Measurements from ENCODE around the gene PCDH9. TPM values are rescaled to one million over a fixed set of nuclear protein-coding genes. Genes with fewer than 3 reads are reported as not detected.

Gene PCDH9
- total and polyA plus RNA-seq, 9 donors: 0.18 to 6.5 (median 1.3) TPM

DNA sequence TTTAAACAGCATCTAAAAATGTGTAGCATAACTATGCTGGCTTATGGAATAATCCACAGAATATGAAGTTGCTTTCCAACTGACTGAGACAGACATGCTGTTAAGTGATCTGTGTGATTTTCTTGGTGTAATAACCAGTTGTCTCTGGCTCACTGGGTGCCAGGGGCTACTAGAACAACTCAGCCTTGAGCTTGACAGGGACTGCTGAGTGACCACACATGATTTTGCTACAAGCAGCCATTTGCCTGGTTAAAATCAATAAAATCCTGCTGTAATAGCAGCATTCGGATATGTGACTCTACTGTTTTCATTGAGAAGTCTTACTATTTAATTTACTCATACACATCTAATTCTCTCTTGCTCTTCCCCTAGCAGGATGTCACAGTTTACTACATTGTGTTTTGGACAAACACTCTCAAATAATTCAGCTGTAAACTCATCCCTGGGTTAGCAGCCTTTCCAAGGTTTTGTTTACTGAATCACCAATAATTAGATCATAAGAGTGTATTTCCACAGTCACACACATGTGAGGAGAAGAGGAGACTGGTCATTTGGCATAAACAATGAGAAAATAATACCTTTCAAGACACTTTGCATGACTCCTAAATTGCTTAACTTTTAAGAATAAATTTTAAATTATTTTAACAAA is 426.2 kb downstream of the PCDH9 start:
- H3K27ac ChIP-seq: no peak overlapping the region
- TF ChIP-seq, protein P1, sequence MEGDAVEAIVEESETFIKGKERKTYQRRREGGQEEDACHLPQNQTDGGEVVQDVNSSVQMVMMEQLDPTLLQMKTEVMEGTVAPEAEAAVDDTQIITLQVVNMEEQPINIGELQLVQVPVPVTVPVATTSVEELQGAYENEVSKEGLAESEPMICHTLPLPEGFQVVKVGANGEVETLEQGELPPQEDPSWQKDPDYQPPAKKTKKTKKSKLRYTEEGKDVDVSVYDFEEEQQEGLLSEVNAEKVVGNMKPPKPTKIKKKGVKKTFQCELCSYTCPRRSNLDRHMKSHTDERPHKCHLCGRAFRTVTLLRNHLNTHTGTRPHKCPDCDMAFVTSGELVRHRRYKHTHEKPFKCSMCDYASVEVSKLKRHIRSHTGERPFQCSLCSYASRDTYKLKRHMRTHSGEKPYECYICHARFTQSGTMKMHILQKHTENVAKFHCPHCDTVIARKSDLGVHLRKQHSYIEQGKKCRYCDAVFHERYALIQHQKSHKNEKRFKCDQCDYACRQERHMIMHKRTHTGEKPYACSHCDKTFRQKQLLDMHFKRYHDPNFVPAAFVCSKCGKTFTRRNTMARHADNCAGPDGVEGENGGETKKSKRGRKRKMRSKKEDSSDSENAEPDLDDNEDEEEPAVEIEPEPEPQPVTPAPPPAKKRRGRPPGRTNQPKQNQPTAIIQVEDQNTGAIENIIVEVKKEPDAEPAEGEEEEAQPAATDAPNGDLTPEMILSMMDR (IDR thresholded peaks at IDR 0.05): no peak
- TF ChIP-seq EP300 (IDR thresholded peaks at IDR 0.05): no peak
- no peak for TF ChIP-seq POLR2A (IDR thresholded peaks at IDR 0.05)
- H3K36me3 ChIP-seq: no peaks in the 10 kb centered on the region
- no peak overlapping the region for H3K4me3 ChIP-seq
- no peaks in the 10 kb centered on the region for H3K27me3 ChIP-seq
- intact Hi-C loops (cut with DNase I): no loop called here
- DNase-seq: no peak
- WGBS, 3 donors: 10 to 34% (median 15%) methylated on average over 1 of the region's 1 CpG
- H3K9me3 ChIP-seq: no peaks in the 10 kb centered on the region
- no peaks in the 10 kb centered on the region for H3K4me1 ChIP-seq (ENCODE audit: insufficient read depth)

DNA sequence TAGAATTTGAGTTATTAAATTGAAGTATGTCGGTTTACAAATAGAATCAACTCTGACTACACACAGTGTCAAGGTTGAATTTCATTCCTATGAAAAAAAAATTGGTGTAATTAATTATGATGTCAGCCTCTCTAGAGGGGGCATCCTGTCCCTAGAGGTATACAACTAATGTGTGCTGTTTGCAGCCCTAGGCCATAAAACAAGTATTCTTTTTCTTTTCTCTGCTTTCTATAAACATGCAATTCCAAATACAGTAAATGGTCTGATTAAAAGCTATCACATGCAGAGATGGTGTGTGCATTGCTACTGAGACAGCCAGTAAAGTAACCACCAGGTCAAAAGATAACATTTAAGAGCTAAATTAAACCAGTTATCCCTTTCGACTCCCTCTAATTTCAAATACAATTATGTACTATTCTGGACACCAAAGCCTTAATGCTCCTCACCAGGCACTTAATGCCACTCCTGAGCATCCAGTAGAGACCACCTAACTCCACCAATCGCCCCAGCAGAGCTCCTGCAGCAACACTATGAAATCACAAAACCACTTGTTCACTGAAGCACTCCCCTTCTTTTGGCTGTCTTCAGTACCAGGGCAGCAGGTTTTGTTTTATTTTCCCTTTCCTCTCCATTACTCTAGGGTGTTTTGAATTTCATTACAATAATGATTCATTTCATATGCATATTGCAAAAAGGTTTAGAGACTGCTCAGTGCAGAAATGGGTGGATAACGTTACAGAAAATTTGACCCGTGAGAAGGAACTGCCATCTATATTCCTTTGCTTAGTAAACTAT is 426.9 kb downstream of the PCDH9 start:
- H3K27ac ChIP-seq: no peak overlapping the region
- H3K9me3 ChIP-seq: no peaks in the 10 kb centered on the region
- no peaks in the 10 kb centered on the region for H3K36me3 ChIP-seq
- TF ChIP-seq EP300 (IDR thresholded peaks at IDR 0.05) (no peak), POLR2A (IDR thresholded peaks at IDR 0.05) (no peak)
- TF ChIP-seq, protein P1 (IDR thresholded peaks at IDR 0.05): no peak
- 39 to 64% (median 45%) methylated on average over 5 of the region's 5 CpGs for WGBS, 3 donors
- DNase-seq: no peak
- H3K4me3 ChIP-seq: no peak overlapping the region
- H3K27me3 ChIP-seq: no peaks in the 10 kb centered on the region
- intact Hi-C loops (cut with DNase I): no loop called here
- no peaks in the 10 kb centered on the region for H3K4me1 ChIP-seq (ENCODE audit: insufficient read depth)

DNA sequence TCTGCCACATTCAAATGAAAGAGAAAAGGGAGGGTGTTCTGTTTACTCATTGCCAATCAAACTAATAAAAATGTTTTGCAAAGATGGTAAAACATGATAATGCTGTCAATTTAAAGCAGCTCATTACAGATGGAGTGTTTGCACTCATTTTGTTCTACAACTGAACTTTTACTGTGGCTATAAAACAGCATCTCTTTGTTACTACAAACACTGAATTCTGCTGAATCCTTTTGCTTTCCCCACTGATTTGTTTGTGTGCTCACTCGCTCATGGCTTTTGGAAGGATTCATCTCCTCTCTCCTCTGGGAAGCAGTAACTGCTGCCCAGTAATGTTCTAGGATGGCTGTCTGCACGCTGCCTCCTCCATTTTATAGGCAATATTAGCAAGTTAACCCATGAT is 434.5 kb downstream of the PCDH9 start:
- Histone ChIP-seq H3K4me3 (no peak overlapping the region), H3K9me3 (no peaks in the 10 kb centered on the region), H3K27me3 (no peaks in the 10 kb centered on the region), H3K27ac (no peak overlapping the region), H3K36me3 (no peaks in the 10 kb centered on the region), H3K4me1 (ENCODE audit: insufficient read depth) (no peaks in the 10 kb centered on the region)
- no peak for DNase-seq
- TF ChIP-seq POLR2A (IDR thresholded peaks at IDR 0.05) (no peak), EP300 (IDR thresholded peaks at IDR 0.05) (no peak)
- TF ChIP-seq, protein P1 (IDR thresholded peaks at IDR 0.05): no peak
- 35 to 78% (median 70%) methylated on average over 2 of the region's 2 CpGs for WGBS, 3 donors
- intact Hi-C loops (cut with DNase I): loop anchor here in 1 of 4 donors (5.0 kb wide), 1 partner anchor 1822 kb away; no protein-coding TSS in a partner anchor

DNA sequence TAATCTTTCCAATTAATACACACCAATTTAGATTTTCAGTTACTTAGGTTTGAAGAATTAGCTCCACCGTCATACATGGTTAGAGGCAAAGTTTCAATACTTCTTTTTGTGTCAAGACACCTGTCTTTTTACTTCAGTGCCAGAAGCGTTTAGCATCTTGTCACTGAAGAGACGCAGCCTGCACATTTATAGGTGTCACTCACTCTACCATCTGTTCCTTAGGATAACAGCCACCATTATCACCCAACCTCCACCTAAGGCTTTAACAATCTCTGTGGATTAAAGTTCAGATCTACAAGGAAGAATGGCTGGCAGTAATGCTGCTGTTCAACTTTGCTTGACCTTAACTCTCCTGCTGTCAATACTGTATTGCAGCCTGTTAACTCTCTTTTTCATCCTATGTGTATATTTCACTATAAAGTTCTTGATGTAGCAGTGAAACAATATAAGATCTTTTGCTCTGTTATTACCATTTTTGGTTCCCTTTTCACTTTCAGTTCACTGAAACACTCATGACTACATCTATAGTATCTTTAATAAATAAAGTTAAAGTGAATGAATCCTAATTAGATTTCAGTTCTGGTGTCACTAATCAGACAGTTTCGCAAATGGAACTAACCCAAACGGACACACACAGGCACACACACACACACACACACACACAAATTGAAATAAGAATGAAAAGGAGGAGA is 435.6 kb downstream of the PCDH9 start:
- WGBS, 3 donors: 69 to 79% (median 73%) methylated on average over 5 of the region's 5 CpGs
- H3K27ac ChIP-seq: no peak overlapping the region
- H3K9me3 ChIP-seq: no peaks in the 10 kb centered on the region
- no peaks in the 10 kb centered on the region for H3K4me1 ChIP-seq (ENCODE audit: insufficient read depth)
- TF ChIP-seq, protein P1 (IDR thresholded peaks at IDR 0.05): no peak
- TF ChIP-seq EP300 (IDR thresholded peaks at IDR 0.05): no peak
- H3K27me3 ChIP-seq: no peaks in the 10 kb centered on the region
- no peaks in the 10 kb centered on the region for H3K36me3 ChIP-seq
- no peak for DNase-seq
- intact Hi-C loops (cut with DNase I): loop anchor here in 1 of 4 donors (5.0 kb wide), 1 partner anchor 1823 kb away; no protein-coding TSS in a partner anchor
- no peak overlapping the region for H3K4me3 ChIP-seq
